GM21786 (cell line): ENCODE measurements around the gene SLC34A2.
"Not testable (repeated sequence)": the region's sequence is repeated elsewhere in the genome, so short reads cannot be mapped to it uniquely, and the experiment has no call there.

Experiments used
- ATAC-seq: cut with Tn5 transposase; IDR thresholded peaks from one replicate; pipeline ENCODE4 v1.9.1; 2021; ENCODE audit not compliant: unreplicated experiment

The SLC34A2 gene

DNA sequence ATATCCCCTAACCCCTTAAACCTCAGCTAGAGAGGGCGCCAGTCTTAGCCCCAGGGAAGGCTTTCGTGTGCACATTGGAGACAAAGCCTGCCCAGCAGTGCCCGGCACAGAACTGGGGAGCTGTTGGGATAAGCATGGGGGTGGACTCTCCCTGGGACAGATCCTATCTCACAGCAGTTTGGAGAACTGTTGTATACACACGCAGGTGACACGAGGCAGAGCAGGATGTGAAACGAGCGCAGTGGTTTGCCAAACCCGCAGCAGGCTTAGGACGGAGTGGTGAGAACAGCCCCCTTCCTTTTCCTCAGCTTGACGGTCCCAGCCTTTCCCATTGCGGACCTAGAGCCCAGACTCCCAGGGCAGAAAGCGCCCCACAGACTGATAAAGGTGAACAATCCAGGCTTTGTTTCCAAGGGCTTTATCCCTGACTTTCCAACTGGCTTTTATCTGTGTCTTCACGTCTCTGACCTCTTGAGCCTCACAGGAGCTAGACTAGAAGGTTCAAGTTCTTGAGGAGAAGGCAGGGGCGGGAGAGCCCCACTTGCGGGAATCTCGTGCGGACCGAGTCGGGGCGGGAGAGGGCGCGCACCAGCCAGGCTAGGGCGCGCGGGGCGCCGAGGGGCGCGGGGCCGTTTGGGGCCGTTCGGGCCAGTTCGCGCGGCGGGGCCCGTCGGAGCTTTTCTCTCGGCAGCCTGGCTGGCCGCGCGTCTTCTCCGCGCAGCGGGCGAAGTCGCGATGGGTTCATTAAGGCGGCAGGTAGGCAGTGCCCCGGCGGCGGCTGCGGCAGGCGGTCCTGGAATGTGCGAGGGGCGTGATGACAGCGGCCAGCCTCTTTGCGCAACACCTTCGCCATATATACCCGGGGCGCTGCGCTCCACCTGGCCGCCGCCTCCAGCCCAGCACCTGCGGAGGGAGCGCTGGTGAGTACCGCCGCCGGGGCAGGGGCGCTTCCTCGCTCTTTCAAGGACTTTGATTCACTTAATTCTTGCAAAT, at the start of gene SLC34A2:
Gene SLC34A2, plus strand, starts transcription at position 881 of the 993 bp plus-strand sequence. CDS start 6,650 bp downstream, outside the sequence.
- ATAC-seq, result no peak

DNA sequence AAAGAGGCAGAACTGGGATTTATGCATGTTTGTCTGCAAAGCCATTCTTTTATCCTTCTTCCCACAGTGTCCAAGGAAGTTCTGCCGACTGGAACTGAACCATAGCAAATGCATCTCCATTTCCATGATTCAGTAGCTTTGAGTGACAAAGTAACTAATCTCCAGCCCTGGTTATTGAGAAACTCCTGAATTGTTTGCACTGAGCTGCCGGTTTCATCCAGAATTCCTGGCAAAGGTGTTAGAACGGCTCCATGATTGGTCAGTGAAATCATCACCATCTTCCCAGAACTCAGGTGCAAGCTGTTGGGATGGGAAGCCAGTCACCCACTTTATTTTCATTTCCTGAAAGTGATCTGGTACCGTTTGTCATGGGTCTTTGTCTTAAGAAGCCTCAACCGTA, 47.0 kb upstream of the SLC34A2 start:
- no peak for ATAC-seq

DNA sequence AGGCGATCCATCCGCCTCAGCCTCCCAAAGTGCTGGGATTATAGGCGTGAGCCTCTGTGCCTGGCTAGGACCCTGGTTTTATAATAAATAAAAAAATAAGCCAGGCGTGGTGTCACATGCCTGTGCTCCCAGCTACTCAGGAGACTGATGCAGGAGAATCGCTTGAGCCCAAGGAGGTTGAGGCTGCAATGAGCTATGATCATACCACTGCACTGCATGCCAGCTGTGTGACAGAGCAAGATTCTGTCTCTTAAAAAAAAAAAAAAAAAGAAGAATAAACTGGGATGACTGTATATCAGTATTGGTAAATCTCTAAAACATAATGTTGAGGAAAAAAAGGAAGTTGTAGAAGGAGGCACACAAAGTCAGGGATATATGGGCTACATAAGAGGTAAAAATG, 45.7 kb upstream of the SLC34A2 start:
- no peak for ATAC-seq

- ATAC-seq, result not testable (repeated sequence)
These were observed 42.0 kb upstream of the SLC34A2 start for GRCh38 chr4:25613613-25614012.

GRCh38 chr4:25614807-25615206, 40.8 kb upstream of the SLC34A2 start:
- ATAC-seq, result no peak

- no peak for ATAC-seq
These were observed 34.4 kb upstream of the SLC34A2 start for GRCh38 chr4:25621027-25621930.

DNA sequence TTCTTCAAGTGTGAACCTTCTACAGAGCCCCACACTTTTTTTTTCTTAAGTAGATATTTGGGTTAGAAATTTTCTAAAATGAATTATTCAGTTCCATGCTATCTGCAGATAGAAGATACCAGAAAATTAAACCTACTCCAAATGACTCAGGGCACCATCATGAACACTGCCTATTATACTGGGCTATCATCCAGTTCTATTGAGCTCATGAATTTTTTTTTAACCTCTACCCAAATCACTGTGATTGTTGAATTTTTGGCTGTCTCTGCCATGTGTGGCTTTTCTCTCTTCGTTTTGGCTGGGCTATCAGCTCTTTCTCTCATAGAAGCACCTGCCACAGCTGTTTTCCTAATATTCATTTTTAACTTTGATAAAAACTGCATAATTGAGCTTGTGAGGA, 31.0 kb upstream of the SLC34A2 start:
- no peak for ATAC-seq

DNA sequence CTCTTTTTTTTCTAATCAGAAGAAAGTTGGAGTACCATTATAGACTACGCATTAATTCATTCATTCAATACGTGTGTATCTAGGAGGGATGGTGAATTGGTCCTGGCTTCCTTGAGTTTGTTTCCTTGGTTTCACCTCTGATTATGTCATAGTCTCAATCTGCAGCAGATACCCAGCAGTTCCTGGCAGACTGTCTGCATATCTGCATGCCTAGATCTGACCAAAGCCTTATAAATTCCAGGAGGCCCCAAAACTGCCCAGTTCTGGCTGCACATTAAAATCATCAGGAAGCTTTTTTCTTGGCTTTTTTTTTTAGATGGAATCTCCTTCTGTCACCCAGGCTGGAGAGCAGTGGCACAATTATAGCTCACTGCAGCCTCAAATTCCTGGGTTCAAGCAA, 27.2 kb upstream of the SLC34A2 start:
- ATAC-seq, result no peak

DNA sequence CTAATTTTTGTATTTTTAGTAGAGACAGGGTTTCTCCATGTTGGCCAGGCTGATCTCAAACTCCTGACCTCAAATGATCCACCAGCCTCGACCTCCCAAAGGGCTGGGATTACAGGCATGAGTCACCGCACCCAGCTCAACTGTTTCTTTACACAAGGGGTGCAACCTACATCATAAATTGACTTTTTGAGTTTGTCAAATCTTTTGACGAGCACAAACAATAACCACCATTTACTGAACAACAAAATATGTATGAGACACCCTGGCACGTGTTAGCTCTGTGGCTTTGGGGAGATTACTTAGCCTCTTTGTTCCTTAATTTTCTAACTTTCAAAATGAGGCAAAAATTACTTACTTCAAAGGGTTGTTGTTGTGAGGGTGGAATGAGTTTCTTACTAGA, 23.5 kb upstream of the SLC34A2 start:
- no peak for ATAC-seq

GRCh38 chr4:25633541-25633940, 22.1 kb upstream of the SLC34A2 start:
- ATAC-seq, result no peak

- ATAC-seq, result no peak
These were observed 20.1 kb upstream of the SLC34A2 start for GRCh38 chr4:25635501-25635900.

- ATAC-seq, result no peak
These were observed 17.9 kb upstream of the SLC34A2 start for GRCh38 chr4:25637581-25638220.

DNA sequence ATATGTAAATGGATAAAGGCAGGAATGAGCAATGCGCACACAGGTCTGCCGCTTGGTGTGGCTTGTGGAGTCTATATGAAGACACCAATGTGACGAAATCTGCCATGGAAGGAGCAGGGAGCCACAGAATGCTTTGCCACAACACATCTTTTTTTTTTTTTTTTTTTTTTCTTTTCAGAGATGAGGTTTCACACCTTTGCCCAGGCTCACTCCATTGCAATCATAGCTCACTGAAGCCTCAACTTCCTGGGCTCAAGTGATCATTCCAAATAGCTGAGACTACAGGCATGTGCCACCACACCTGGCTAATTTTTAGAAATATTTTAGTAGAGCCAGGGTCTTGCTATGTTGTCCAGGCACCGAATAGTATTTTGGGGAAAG, 17.4 kb upstream of the SLC34A2 start:
- no peak for ATAC-seq

GRCh38 chr4:25638806-25639205, 16.8 kb upstream of the SLC34A2 start:
- no peak for ATAC-seq

DNA sequence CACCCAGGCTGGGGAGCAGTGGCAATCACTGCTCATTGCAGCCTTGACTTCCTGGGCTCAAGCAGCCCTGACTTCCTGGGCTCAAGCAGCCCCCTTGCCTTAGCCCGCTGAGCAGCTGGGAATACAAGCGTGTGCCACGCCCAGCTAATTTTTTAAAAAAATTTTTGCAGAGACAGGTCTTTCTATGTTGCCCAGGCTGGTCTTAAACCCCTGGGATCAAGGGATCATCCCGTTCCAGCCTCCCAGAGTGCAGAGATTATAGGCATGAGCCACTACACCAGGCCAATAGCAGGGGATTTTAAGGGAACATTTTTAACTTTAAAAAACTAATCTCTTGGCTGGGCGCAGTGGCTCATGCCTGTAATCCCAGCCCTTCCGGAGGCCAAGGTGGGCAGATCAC, 5.3 kb upstream of the SLC34A2 start:
- no peak for ATAC-seq

GRCh38 chr4:25651682-25652081, 4.0 kb upstream of the SLC34A2 start:
- ATAC-seq, result no peak

GRCh38 chr4:25654031-25654970, 1.4 kb upstream of the SLC34A2 start:
- ATAC-seq, result no peak

DNA sequence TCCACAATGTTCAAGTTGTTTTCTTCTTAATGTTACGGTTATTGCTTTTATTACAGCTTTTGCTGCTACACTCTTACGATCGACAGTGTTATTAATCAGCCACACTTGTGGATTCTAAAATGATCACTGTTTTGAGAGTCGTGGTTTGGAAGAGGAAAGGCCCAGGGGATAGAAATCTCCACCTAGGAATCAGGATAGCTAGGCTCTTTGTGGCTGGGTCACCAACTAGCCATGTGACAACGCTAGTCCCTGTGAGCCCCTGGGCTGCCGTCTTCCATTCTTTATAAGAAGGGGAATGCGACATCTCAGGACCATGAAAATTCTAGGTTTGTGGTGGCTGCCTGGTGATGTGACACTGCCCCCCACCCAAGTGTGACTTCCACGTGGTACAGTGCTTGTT, 380 bp downstream of the SLC34A2 start:
- no peak for ATAC-seq

GRCh38 chr4:25658357-25658771, 2.7 kb downstream of the SLC34A2 start:
- no peak for ATAC-seq

- ATAC-seq, result no peak
These were observed 3.1 kb downstream of the SLC34A2 start for GRCh38 chr4:25658777-25659176.
